Thyroid gland (tissue), 4 donors: ENCODE measurements around the gene DDX49.

ENCODE experiments used
- POLR2A ChIP-seq, 2 donors: fragments of 450-650 bp; IDR thresholded peaks; one replicate each; pipeline ENCODE4 v1.6.1; 2017; ENCODE audit warnings: antibody characterized with exemption in 2 of 2, mild to moderate bottlenecking in 2 of 2, moderate library complexity in 1 of 2
- TF ChIP-seq, protein P1 (sequence below), 6 experiments: fragments of 200-600 bp in 3 of 6; fragments of 450-650 bp in 3 of 6; sonication (generic) in 3 of 6; IDR thresholded peaks; one replicate each; pipeline ENCODE4 v1.5.1; 2016 to 2019; ENCODE audit warnings: antibody characterized with exemption in 6 of 6, mild to moderate bottlenecking in 2 of 6, inconsistent platforms in 1 of 6, moderate library complexity in 1 of 6

DNA sequence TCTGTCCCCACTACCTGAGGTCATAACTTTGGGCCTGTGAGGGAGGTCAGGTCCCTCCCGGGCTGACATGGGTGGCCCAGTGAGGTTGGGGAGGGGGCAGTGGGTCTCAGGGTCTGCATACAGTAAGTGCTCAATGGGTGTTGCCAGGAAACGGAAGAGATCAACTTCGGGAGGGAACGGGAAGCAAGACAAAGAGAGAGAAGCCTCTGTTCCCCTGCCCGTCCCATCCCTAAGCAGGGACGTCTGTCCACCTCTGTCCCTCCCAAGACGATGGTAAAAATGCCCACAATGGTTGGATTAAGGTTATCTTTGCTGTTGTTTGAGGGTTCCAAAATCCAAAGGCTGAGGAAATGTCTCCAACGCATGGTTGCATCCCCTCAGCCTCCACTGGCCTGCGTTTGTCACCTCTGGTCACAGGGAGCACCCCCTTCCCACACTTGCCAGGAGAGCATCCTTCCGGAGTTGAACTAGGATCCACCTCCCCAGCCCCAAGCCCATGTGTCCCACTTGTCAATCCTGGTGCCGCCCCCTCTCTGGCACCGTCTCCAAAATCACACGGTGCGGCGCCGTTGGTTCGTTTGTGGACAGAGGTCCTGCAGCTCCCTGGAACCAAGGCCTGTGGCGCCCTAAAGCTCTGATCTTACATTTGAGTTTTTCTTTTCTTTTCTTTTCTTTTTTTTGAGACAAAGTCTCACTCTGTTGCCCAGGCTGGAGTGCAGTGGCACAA, 22.3 kb downstream of the DDX49 start:
- TF ChIP-seq, protein P1, sequence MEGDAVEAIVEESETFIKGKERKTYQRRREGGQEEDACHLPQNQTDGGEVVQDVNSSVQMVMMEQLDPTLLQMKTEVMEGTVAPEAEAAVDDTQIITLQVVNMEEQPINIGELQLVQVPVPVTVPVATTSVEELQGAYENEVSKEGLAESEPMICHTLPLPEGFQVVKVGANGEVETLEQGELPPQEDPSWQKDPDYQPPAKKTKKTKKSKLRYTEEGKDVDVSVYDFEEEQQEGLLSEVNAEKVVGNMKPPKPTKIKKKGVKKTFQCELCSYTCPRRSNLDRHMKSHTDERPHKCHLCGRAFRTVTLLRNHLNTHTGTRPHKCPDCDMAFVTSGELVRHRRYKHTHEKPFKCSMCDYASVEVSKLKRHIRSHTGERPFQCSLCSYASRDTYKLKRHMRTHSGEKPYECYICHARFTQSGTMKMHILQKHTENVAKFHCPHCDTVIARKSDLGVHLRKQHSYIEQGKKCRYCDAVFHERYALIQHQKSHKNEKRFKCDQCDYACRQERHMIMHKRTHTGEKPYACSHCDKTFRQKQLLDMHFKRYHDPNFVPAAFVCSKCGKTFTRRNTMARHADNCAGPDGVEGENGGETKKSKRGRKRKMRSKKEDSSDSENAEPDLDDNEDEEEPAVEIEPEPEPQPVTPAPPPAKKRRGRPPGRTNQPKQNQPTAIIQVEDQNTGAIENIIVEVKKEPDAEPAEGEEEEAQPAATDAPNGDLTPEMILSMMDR (IDR thresholded peaks at IDR 0.05), result no peak
- no peak for TF ChIP-seq POLR2A (IDR thresholded peaks at IDR 0.05)
